Colon (tissue), 2 donors: ENCODE measurements around the gene DOCK2.
"Not testable (repeated sequence)": the region's sequence is repeated elsewhere in the genome, so short reads cannot be mapped to it uniquely, and the experiment has no call there.

Experiments used
- FAIRE-seq: peaks from 2 replicates; lab custom pipeline; 2012; peaks lifted over from hg19 to GRCh38; lab: Jason Lieb, UNC
- donor health status: control.
- donor health status: control.

DOCK2 gene

DNA sequence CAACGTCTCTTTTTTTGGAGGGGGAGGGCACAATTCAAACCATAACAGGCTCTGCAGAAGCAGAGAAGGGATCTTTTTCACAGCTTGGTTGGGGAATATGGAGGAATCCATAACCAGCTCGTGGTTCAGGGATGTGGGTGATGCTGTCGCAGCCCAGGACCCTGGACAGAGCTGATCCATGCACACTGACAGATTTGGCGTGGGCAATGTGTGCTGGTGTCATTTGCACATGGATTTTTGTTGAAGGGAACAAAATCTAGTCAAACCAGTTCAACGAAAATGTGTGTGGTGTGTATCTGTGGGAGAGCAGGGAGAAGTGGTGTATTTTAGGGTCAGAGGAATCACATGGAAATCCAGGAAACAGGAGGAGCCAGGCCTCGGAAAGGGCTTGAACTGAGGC, 4.2 kb downstream of the DOCK2 start:
- FAIRE-seq: no peak

DNA sequence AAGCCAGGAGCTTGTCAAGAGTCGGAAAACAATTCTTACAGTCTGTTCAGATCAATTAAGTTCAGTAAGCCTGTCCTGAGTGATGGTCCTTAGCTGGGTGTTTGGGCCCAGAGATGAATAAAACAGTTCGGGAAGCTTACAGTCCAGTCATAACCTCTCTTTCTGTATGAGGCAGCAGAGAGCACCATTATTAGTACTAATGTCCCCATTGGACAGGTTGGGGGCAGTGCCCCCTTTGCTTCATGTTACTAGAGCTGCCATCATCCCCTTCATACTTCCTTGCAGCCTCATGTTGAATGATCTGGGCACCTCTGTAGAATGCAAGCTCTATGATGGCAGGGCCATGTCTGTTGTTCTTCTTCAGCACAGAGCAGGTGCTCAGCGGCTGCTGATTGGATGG, 9.8 kb downstream of the DOCK2 start:
- FAIRE-seq: no peak

DNA sequence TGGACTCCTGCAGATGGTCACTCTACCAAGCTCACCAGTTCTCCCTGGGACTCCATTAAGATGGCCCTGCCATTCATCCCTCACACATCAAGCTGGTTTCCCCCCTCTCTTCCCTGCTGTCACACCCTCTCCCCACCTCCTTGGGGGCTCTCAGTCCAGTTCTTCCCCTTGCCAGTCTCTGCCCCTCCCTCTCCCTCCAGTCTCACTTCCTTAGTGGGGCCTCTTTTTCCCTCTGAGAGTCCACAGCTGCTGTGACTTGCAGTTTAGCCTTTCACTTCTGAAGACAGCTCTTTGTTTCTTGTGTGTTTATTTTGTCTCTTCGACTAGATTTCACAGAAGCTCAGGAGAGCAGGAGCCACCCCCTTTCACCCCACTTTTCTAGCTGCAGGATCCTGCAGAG, 10.5 kb downstream of the DOCK2 start:
- no peak for FAIRE-seq

DNA sequence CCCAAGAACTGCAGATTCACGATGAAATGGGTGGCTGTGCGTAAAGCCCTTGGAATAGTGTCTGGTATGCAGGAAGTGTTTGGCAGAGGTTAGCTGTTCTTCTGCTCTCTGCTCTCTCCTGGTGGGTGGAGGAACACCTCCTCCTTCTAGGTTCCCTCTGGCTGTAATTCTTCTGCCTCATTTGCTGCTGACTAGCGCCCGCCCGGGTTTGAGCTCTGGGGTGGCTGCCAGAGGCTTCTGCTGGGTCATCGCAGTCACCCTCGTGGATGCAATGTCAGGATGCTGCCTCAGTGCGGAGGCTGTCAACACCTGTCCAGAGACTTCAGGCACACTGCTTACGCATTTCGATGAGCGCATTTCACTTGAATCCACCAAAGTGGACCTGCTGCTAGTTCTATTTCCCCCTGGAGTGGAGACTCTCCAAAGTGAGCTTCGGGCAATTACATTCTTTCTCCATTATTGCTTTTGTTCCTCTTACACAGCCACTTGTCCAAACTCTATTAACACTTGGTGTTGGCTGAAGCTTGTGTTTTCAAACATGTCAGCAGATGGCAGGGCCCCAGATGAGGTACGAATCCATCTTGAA, 11.7 kb downstream of the DOCK2 start:
- no peak for FAIRE-seq

DNA sequence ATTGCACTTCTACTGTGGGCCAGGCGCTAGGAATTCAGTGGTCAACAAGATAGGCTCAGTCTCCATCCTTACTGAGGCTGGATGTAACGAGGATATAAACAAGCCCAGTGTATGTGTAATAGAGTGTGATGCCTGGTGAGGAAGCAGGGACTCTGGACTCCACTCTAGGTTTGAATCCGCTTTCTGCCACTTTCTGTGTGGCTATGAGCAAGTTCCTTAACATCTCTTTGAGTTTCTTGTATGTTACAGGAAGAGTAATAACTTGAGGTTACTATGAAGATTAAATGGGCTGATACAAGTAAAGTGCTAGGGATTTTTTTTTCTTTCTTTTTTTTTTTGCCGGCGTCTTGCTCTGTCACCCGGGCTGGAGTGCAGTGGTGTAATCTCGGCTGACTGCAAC, 12.4 kb downstream of the DOCK2 start:
- FAIRE-seq: no peak

DNA sequence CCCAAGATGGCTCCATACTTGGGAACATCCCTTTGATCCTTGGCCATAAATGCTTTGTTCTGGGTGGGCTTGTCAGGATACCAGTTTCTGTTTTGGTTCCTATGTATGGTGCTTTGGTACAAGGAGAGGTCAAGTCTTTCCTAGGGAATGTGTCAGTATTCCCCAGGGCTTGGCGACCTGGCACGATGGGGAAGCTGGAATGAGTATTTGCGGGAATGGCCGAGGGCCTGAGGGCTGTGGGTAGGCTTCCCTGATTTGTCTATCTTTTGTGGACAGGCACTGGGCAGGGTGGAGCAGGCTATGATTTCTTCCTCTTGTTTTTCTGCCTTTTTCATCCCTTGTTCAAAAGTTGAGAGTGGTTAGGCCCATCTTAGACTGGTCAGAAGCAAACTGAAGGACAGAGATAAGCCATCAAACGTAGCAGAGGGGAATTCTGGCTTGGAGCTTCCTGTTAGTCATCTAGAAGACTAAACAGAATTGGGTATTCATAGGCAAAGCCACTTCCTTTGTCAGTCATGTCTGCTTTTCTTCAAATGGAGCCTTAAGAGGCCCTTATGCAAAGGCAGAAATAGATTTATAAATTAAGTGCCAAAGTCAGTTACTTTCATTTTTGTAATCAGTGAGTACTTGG, 13.7 kb downstream of the DOCK2 start:
- FAIRE-seq: no peak

DNA sequence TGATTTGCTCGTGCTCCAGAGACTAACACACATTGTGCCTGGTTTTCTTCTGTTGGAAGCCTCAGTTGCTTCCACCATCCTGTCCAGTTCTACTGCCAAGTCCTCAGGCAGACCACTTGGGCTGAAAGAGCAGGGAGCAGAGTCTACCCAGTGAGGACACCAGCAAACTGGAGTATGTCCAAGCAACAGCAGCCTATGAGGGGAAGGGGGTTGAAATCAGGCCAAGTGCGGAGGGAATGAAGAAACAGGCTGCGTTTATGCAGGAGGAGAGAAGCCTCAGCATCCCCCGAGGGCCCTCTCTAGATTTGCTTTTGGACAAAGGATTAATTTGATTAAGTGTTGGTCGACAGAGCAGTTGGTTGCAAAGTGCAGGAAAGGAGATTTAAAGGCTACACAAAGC, 14.5 kb downstream of the DOCK2 start:
- FAIRE-seq: no peak

DNA sequence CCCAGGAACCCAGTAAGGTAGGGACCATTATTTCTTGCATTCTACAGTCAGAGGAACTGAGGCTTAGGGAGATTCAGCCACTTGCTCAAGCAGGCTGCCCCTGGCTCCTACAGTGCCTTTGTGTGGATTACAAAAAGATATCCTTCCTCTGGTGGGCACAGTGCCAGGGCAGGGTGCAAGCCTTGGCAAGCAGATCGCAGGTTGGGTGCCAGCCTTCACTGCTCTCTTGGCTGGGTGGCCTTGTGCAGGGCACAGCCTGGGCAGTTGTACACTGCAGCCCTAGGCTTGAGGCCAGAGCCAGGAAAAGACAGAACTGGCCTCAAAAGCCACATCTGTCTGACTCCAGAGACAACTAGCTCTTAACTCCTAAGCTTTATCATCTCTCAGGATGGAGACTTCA, 15.0 kb downstream of the DOCK2 start:
- no peak for FAIRE-seq

DNA sequence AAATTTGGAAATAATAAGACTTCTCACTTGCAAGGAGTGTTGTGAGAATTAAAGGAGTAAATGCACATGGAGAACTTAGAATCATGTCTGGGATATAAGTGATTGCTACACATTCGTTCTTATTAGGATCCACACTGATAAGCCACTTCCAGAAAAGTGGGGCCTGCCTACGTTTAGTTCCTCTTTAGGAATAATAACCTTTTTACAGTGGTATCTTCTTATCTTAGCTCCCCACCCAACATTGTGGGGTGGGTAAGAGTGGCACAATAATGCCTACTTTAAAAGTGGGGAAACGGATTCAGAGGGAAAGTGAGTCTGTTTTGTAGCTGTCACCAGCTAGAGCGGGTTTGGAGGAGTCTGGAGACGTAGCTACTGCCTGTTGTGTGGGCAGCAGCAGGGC, 16.0 kb downstream of the DOCK2 start:
- FAIRE-seq: no peak

DNA sequence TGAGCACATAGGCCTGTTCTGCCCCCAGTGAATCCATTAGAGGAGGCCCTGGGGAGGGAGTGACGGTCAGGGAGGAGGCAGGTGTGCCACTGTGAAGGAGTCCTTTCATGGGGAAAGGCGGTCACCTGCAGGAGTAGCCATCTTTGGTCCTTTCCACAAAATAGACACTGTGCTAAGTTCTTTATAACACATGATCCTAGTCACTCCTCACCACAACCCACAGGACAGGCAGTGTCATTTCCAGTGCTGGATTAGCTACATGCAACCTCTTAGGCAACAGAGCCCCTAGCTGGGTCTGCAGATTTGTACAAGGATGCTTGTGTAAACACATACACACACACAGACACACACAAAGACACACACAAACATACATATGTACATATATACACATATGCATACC, 18.3 kb downstream of the DOCK2 start:
- FAIRE-seq: no peak

DNA sequence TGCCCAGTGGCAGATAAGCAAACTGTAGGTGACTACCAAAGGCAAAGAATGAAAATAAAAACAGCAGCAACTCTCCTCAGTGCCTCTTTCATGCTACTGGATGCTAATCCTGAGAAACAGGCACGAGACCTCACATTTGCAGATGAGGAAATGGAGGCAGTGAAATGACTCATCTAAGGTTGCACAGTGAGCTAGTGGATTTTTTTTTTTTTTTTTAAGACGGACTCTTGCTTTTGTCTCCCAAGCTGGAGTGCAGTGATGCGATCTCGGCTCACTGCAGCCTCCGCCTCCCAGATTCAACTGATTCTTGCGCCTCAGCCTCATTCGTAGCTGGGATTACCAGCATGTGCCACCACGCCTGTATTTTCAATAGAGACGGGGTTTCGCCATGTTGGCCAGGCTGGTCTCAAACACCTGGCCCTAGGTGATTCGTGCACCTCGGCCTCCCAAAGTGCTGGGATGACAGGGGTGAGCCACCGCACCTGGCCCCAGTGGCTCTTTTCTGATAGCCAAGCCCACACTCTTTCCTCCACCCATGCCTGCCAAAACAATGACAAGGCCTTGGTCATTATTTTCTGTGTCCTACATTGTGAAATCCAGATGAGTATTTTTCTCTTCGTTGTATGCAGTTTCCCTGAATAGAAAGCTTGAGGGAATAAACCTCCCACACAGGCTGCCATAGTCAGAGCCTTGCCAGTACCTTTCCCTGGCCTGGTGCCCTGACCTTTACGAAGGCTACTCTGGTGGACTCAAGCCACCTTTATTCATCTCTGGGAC, 19.2 kb downstream of the DOCK2 start:
- no peak for FAIRE-seq

DNA sequence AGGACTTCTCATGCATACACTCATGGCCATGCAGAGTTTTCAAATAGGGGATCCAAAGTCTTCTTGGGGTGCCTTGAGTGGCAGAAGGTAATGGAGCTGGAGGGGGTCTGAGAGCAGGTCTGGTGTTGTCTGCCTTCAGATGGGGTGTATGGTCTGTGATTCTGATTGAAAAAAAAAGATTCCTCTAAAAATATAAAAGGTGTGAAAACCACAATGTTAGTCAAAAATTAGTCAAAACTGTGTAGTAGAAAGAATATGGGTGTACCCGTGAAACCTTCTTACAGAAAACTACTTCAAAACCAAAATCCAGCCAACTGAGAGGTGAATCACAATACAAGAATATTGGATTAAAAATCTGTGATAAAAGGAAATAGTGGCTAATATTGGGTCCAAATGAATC, 20.1 kb downstream of the DOCK2 start:
- no peak for FAIRE-seq

DNA sequence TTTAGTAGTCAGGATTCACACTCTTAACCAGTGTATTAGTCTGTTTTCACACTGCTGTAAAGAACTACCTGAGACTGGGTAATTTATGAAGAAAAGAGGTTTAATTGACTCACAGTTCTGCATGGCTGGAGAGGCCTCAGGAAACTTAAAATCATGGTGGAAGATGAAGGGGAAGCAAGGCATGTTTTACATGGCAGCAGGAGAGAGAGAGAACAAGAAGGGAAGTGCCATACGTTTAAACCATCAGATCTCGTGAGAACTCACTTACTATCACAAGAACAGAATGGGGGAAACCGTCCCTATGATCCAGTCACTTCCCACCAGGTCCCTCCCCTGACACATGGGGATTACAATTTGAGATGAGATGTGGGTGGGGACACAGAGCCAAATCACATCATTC, 25.4 kb downstream of the DOCK2 start:
- not testable (repeated sequence) for FAIRE-seq

DNA sequence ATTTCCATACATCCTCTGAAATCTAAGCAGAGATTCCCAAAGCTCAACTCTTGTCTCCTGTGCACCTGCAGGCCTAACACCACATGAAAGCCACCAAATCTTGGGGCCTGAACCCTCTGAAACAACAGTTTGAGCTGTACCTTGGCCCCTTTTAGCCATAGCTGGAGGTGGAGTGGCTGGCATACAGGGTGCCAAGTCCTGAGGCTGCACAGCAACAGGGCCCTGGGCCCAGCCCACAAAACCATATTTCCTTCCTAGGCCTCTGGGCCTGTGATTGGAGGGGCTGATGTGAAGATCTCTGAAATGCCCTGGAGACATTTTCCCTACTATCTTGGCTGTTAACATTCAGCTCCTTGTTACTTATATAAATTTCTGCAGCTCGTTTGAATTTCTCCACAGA, 26.5 kb downstream of the DOCK2 start:
- FAIRE-seq: no peak

DNA sequence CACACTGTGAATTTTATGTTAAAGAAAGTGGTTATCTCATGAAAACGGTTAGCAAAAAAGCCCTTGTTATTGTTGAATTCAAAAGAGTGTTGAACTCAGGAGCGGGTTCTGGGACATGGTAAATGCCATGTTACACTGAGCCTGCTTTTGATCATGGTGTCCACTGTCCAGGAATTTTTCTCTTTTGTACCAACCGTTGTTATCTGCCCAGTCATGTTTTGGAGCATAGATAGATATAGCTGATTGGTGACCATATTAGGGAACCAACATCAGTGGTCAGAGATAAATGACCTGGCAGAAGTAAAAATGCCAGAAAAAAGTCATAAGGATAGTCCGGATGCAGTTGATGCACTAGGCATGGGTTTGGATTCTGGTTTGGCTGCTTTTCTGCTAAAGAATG, 29.3 kb downstream of the DOCK2 start:
- no peak for FAIRE-seq

DNA sequence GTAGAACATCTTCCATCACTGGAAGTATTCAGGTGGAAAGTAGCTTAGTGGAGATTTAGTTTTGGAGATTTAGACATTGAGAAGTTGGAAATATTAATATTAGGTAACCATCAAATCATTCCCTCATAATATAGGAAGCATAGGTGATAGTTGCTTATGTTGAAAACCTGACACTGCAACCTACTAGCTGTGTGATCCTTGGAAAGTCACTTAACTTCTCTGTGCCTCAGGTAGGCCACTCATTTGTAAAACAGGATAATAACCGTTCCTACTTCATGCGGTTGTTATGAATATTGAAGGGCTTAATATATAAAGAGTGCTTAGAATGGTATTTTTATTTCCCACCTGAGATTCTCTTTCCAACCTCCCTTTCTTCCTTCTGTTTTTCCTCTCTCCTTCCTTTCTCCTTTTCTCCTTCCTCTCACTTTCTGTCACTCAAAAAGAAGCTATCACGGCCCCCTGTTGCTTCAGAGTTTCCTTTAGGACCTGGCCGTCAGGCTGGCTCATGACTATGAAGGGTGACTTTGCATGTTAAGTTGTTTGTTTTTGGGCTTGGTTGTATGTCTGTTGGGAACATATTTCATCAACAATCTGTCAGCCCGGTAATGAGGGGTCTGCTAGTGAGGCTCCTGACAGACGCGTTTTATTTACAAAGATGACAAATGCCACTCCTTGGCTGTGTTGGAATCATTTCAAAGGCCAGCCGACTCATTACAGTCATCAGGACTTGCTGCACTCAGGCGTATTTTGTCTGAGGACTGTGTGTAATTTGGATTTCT, 31.0 kb downstream of the DOCK2 start:
- FAIRE-seq: no peak

DNA sequence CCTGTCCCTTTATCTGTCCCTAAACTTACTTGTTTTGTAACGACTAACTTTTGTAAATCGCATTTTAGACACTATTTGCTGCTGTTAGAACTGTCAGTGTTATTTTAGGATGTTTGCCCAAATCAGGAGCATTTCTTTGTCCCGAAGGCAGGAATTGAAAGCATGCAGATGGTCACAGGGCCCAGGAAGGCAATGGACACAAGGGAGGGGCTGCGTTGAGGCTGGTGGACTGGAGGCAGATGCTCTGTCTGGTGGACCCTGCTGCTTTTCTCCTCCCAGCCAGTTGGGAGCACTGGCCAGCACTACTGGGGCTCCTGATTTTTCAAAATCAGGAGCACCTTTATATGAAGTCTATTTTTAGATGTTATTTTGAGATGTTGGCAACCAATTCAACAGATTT, 31.7 kb downstream of the DOCK2 start:
- no peak for FAIRE-seq

DNA sequence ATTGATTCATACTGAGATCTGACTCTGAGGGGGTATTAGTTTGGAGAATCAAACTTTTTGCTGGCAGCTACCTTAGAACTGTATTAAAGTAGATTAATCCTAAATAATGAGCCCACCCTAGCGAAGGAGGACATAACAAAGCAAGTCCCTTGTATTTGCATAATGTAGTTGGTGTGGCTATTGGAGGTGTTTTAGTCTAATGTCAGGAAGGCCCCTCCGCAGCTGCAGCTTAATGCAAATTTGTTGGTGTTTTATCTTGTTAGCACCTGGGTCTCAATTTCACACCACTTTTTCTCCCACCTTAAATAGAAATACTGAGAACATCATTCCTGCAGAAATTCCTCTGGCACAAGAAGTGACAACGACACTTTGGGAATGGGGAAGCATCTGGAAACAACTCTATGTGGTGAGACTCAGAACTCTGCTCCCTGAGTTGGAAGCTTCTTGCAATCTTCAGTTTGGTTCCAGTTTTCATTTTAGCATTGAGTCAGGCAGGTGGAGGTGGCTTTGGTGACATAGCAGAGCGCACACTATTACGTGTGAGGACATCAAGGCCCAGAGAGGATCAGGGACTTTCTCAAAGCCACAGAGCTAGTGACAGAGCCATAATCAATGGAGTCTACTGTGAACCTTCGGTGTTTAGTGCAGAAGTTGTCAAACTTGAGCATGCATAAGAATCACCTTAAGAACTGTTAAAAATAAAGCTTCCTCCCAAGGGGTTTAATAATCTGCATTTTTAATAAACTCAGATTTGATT, 33.9 kb downstream of the DOCK2 start:
- FAIRE-seq: no peak

DNA sequence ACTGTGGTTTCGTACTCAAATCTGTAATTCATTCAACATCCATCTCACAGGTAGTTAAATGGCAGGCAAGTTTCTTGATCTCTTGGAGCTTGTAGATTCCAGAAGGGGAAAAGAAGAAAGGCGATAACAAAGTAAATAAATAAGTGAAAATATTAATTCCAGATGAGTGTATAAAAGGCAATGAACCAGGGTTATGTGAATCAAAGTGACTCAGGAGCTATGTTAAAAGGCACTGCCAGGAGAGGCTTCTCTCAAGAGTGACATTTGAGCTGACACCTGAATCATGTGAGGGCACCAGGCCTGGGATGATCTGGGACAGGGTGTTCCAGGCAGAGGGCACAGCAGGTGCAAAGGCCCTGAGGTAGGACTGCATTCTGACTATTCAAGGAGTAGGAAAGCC, 45.0 kb downstream of the DOCK2 start:
- FAIRE-seq: no peak

DNA sequence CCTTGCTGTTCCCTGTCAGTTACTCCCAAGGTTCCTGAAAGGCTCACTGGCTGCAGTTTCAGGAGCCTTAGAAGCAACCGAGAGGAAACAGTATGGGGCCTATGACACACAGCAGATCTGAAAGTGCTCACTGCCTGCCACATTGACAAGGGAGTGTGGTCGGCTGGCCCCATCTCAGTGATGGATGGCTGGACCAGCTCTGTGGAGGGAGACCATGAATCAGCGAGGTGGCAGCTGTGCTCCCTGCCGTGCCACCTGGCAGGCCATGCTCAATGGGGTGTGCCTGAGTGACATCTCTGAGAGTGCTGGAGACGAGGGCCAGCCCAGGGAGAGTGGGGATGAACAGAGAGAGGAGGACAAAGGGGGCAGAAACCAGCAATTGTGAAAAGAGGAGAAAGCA, 49.1 kb downstream of the DOCK2 start:
- FAIRE-seq: no peak

DNA sequence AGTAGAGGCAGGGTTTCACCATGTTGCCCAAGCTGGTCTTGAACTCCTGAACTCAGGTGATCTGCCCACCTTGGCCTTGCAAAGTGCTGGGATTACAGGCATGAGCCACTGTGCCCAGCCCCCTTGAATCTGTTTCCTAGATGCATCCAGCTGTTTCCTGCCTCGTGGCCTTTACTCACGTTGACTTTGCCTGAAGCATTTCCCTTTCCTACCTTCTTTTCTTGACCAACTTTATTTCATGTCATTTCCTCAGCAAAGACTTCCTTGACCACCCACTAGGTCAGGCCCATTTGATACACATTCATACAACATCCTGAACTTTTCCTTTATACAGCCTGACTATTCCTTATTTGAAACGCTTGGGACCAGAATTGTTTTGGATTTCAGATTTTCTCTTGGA, 51.0 kb downstream of the DOCK2 start:
- FAIRE-seq: no peak

DNA sequence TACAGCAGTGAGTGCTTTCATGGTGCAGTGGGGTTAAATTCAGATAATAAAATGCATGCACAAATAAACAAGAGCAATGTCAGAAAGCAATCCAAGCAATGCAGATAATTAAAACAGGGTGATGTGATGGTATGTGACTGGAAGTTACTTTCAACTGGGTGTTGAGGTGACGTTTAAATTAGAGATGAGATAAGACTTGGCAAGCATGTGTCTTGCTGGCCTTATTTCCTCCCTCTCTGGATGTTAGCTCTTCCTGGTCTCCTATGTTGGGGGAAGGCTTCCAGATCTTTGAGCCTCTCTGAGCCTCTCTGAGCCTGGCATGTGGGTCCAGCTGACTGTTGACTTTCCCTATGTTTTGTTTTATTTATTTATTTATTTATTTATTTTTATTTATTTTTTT, 54.4 kb downstream of the DOCK2 start:
- no peak for FAIRE-seq
